ENCODE data around the gene RPS21. TPM values are rescaled to one million over a fixed set of nuclear protein-coding genes. Genes with fewer than 3 reads are reported as not detected.

RPS21 gene
- total and polyA plus RNA-seq, 2 of the 13 experiments (the other 11 are each of a cell fraction or from before 2014, with no cell fraction given): 2,647 to 11,063 TPM

- TF ChIP-seq ZNF562 (CRISPR knock-in tag; IDR thresholded peaks at IDR 0.05; ENCODE audit: borderline replicate concordance) (no peak), DZIP1 (CRISPR knock-in tag; IDR thresholded peaks at IDR 0.05) (0 out of 2 replicates have a peak, but pooled peaks have one; percentile 37), RAD21 (CRISPR knock-in tag; IDR thresholded peaks at IDR 0.05) (no peak), TFAP4 (IDR thresholded peaks at IDR 0.05; ENCODE audit: borderline replicate concordance, low read depth) (no peak), PBX3 (CRISPR knock-in tag; IDR thresholded peaks at IDR 0.05; ENCODE audit: borderline replicate concordance) (no peak), RBAK (CRISPR knock-in tag; IDR thresholded peaks at IDR 0.05) (no peak), ARNTL (CRISPR knock-in tag; IDR thresholded peaks at IDR 0.05) (no peak), ZNF256 (CRISPR knock-in tag; conservative IDR thresholded peaks at IDR 0.05) (no peak), SNAI1 (CRISPR knock-in tag; IDR thresholded peaks at IDR 0.05; ENCODE audit: borderline replicate concordance) (no peak), ZNF501 (CRISPR knock-in tag; IDR thresholded peaks at IDR 0.05) (0 out of 2 replicates have a peak, but pooled peaks have one; percentile 9), ZNF788 (CRISPR knock-in tag; IDR thresholded peaks at IDR 0.05; ENCODE audit: borderline replicate concordance) (no peak), MXD1 (CRISPR knock-in tag; IDR thresholded peaks at IDR 0.05) (peak; percentile 50; the same call in 1 of the 2 replicates), DRAP1 (CRISPR knock-in tag; IDR thresholded peaks at IDR 0.05) (no peak), ZNF382 (CRISPR knock-in tag; IDR thresholded peaks at IDR 0.05; ENCODE audit: borderline replicate concordance) (no peak), ZBTB21 (CRISPR knock-in tag; IDR thresholded peaks at IDR 0.05) (no peak), SPEN (CRISPR knock-in tag; IDR thresholded peaks at IDR 0.05; ENCODE audit: low read depth) (peak; percentile 33; the same call in 1 of the 2 replicates), ZBTB14 (CRISPR knock-in tag; IDR thresholded peaks at IDR 0.05) (no peak), JUND (CRISPR knock-in tag; IDR thresholded peaks at IDR 0.05) (no peak), ELF3 (CRISPR knock-in tag; IDR thresholded peaks at IDR 0.05) (no peak), TRIM24 (CRISPR knock-in tag; IDR thresholded peaks at IDR 0.05) (no peak)
These were observed 19.1 kb downstream of the RPS21 start (continued) for GRCh38 chr20:62405981-62406513.

Data from HepG2 (cell line).